HG02884 (cell line): ENCODE results near the gene KPNB1.

Experiments
- ATAC-seq: cut with Tn5 transposase; IDR thresholded peaks from one replicate; pipeline ENCODE4 v1.9.1; 2021; ENCODE audit warnings: mild to moderate bottlenecking, moderate library complexity; ENCODE audit not compliant: unreplicated experiment

KPNB1 gene

DNA sequence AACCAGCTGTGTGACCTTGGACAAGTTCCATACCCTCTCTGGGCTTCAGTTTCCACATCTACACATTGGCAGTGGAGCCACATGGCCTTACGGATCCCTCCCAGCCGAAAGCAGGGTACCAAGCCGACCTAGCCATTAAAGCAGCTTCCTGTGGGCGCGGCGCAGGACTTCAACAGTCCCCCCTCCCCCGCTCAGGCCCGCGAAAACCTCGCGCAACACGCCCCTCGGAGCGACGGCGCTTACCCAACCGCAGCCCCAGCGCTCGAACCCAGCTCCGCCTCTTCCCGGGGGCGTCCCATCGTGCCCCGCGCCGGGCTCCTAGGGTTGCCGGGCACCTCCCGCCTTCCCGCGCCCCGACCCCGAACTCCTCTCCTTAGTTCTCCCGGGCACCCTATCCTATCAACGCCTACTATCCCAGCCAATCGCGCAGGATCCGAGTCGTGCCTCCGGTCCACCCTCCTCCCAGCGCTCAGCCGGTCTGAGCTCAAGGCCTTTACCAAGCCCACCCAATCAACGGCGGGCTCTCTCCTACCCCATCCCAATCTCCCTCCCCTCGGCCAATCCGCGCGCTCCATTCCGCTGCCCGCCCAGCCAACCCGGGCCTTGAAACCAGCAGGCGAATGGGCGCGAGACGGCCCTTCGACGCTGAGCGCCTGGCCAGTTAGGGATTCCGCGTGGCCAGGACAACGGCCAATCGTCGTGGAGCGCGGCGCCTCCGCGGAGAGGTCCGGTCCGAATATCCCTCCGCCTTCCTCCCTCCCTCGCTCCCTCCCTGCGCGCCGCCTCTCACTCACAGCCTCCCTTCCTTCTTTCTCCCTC lies at the start of gene KPNB1:
Gene KPNB1, plus strand, starts transcription at position 767 of the 819 bp plus-strand sequence. CDS start 326 bp downstream, outside the sequence.
- ATAC-seq: peak; percentile 74

DNA sequence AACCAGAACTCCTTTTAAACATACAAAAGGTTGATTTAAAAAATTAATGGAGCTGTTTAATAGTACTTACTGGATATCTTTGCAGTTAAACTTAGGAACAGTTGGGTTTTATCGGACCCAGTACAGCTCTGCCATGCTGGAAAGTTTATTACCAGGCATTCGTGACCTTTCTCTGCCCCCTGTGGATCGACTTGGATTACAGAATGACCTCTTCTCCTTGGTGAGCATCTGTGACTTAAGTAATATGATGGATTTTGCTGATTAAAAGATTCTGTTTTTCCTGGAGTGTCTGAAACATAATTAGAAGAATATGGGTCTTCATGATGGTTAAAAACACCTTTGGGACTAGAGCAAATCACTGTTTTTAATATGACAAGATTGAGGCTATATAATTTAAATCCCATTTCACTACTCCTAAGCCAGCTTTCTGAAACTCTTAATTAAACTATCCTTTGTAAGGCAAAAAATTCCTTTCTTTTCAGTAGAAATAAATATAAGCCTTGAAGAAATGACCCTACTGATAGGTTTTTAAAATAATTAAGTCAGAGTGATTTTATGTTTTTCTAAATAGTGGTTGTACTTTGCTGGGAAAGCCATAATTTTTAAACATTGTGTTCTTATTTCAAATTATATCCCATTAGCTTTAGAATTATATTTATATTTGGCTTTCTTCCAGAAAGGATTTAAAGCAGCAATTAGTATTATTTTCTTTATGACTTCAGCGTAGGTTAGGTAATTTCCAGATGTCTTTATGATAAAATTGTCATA lies 45.7 kb upstream of the KPNB1 start:
- ATAC-seq: no peak

DNA sequence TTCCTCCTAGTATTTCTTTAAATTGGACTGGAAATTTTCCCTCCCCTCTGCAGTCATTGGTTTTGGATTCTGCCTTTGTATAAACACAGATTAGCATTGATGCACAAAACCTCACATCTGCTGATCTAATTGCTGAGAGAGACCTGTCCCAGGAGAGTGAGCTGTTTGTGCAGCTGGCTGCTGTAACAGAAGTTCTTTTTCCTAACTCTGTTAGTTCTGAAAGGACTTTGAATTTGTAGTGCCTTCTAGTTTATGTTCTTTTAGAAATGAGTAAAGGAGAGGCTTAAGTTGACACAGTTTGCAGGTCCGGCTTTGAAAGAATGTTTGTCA lies 45.2 kb upstream of the KPNB1 start:
- no peak for ATAC-seq

DNA sequence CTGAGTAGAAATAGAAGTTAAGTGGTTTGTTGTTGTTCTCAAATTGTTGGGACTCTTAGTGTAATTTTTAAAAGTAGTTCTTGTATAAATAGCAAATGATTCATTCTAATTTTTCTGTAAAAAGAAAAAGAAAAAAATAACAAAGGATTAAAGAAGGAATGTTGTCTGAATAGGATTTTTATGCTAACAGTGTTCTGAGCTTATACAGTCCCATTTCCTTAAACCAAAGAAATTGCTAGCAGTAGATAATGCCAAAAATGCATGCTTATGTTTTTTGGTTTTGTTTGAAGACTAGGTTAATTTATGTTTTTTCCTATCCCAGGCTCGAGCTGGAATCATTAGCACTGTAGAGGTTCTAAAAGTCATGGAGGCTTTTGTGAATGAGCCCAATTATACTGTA lies 44.7 kb upstream of the KPNB1 start:
- ATAC-seq: no peak

DNA sequence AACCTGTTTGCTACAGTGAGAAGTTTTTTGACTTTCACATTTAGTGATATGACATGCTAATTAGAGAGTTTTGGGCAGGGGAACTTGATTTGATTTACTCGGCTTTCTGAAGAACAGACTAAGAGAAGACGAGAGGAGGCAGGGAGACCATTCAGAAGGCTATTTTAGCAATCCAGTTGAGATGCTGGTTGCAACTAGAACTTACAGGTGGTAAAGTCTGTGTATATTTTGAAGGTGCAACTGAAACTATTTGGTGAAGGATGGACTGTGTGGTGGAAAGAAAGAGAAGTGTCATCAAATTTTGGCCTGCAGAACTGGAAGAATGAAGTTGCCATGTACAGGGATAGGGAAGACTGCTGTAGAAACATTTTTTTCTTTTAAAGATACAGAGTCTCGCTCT lies 42.2 kb upstream of the KPNB1 start:
- ATAC-seq: no peak

DNA sequence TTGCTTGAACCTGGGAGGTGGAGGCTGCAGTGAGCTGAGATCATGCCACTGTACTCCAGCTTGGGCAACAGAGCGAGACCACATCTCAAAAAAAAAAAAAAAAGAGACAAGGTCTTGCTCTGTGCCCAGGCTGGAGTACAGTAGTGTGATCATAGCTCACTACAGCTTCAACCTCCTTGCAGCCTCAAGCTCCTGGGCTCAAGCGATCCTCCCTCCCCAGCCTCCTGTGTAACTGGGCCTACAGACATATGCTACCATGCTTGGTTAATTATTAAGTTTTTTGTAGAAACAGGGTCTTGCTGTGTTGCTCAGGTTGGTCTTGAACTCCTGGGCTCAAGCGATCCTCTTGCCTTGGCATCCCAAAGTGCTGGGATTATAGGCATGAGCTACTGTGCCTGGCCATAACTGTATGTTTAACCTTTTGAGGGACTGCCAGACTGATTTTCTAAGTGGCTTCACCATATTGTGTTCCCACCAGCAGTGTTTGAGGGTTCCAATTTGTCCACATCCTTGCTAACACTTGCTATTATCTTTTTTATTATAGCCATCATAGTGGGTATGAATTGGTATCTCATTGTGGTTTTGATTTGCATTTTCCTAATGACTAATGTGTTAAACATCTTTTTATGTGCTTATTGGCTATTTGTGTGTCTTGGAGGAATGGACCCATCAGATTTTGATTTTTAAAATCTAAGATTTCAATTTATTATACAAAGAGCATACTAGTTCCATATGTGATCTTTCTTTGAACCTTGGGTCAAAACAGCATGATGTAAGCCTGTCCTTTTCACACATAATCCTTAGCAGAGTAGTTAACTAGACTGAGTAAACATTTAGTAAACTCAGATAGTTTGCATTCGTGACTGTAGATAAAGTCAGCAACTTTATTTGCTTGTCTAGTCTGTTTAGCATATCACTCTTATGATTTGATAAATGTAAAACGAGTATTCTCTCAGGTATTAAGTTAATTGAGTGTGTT lies 38.1 kb upstream of the KPNB1 start:
- ATAC-seq: no peak

DNA sequence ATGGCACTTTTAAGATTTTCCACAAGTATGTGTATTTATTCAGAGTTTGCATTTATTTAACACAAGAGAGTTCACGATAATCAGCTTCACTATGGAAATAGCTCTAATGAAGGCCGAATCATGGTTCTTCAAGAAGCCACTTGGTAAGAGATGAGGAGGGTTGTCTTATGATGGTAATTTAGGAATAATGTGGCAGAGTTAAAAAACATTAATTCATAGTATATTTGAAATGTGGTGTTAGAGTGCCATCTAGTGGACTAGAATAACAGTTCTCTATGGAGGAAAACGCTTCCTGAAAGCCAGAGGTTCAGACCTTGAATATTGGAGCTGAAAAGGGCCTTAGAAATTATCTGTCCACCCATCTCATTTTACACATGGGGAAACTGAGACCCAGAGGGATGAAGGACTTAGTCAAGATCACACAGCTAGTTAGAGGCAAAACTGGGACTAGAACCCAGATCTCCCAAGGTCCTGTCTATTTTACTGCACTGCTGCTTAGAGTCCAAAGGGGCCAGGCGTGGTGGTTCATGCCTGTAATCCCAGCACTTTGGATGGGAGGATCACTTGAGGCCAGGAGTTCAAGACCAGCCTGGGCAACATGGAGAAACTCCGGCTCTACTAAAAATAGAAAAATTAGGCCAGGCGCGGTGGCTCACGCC lies 33.8 kb upstream of the KPNB1 start:
- ATAC-seq: no peak

DNA sequence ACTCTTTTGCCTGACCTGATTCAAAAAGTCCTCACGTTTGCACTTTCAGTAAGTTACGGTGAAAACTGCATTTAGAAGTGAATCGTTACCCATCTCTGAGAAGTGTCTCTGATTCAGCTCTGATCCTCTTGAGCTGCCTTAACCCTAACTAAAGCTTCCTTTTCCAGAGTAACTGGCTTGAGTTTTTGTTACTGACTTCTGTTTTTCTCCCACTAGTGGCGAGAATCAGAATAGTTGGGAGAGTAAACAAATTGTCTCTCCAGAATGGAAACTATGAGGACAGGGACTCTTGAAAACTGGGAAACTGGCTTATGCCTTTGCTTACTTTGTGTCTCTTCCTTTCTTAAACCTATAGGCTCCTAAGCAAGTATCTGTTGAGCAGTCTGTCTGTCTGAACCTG lies 31.3 kb upstream of the KPNB1 start:
- no peak for ATAC-seq

DNA sequence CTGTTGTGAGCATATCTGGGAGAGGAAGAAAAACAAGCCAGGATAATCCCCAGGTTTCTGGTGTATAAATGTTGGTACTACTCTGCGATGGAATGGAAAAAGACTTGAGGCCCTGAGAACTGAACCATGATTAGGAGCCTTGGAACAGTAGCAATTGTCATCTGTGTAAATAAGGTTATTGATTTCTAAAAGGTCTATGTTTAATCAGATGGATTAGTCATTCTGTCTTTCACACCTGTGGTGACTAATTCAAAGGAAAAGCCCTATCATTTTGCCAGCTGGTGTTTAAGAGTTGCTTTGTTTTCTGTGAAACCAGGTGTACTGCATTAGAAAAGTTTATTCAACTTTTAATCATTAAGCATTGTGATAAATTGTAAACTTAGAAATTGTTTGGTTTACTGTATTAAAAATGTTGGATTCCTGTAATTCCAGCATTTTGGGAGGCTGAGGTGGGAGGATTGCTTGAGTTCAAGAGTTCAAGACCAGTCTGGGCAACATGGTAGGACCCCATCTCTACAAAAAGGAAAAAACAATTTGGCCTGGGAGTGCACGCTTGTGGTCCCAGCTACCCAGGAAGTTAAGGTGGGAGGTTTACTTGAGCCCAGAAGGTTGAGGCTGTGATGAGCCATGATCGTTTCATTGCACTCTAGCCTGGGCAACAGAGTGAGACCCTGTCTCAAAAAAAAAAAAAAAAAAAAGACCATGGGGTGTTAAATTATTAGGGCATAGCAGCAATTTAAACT lies 29.0 kb upstream of the KPNB1 start:
- ATAC-seq: no peak

DNA sequence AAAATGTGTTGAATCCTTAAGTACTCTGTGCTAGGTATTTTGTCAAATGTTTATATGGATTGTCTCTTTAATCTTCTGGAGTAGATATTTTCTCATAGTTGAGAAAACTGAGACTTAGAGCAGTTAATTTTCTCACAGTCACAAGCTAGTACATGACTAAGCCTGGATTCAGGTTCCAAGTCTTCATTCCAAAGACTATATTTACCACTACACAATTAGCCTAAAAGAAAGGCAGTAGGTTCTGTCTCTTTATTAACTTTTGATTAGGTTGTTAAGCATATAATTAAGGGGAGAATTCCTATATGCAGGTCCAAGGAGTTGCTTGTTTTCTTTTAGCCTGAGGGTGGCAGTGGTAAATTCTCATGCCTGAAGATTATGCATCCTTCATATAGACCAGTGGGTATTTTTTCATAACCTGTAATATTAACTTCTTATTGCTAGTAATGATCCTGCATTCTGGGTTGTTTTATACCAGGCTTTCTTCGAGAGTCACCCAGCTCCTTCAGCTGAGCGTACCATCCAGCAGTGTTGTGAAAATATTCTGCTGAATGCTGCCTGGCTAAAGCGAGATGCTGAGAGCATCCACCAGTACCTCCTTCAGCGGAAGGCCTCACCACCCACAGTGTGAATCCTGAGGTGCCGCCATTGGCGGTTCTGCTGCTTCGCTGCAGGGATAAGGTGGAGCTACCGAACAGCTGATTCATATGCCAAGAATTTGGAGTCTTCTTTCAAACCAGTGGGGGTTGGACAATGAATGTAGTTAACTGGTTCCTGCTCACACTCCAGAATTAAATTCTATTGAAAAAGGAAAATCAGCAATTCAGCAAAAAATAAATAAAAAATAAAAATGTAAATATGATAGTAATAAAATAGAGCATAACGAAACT lies 28.2 kb upstream of the KPNB1 start:
- no peak for ATAC-seq

DNA sequence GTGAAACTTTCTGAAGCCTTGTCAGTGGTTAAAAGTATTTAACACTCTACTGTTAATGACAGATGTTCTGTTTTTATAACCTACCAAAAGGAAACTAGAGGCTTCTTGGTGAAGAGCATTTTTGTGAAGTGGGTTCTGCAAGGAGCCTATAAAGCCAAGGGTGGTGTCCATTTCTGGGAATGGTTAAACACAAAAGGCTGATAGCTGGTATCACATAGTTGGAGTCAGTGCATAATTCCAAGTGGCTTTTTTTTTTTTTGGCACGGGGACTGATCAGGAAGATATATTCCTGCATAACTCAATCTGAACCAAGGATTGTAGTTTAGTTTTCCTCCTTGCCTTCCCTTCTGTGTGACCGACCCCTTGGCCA lies 27.6 kb upstream of the KPNB1 start:
- no peak for ATAC-seq

DNA sequence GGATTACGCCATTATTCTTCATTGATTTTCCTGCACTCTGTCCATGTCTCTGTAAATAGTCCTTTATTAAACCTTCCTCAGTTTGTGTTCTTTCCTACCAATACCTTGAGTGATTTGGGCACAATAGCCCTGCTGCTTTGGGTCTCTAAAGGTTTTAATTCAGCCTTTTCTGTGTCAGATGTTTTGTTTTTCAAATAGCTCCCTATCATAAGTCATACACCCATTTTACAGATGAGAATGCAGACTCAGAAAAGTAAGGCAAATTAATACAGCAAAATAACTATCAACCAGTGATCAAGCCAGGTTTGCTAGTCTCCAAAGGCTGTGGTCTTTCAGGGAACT lies 25.0 kb upstream of the KPNB1 start:
- ATAC-seq: no peak

DNA sequence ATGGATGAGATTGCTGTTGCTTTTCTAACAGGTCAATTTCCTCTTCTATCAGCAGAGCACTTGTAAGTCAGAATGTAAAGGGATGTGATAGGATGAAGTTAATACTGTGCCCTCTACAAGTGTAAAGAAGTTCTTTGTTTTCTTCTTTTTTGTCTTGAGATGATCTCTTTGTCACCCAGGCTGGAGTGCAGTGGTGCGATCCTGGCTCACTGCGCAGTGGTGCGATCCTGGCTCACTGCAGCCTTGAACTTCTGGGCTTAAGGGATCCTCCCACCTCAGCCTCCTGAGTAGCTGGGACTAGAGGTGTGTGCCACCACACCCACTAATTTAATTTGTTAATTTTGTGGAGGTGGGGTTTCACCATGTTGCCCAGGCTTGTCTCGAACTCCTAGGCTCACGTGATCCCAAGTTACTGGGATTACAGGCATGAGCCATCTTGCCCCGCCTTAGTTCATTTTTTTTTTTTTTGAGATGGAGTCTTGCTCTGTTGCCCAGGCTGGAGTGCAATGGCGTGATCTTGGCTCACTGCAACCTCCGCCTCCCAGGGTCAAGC lies 21.6 kb upstream of the KPNB1 start:
- no peak for ATAC-seq

DNA sequence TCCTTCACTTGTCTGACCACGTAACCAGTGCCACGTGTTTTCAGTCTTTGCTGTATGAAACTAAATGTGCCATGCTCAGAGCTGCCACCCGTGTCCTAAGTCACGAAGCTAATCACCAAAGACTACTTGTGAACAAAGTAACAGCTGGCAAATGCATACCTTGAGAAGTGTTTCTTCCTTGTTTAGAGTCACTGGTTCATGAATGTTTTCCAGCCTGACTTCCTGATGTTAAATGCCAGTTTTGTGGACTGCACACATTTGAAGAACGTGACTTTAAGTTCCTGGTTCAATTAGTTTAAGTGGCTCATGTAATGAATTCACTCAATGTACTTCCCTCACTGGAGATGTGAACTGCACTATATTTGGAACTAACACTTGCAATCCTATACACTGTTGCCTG lies 19.9 kb upstream of the KPNB1 start:
- no peak for ATAC-seq

DNA sequence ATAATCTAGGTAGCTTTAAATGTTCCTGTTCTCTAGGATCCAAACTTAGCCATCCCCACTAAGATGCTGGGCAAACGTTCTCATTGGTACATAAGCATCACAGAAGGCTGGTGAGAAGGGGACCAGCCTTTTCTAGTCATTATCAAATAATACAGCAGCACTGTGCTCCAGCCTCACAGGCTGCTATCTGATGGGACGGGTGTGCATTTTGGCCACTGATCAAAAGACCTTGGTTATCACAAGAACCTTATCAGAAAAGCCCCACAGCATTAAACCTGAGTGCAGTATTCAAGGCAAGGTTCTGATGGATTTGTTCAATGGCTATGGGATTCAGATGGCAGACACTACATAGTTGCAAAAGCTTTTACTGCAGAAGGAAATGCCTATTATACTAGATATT lies 19.1 kb upstream of the KPNB1 start:
- no peak for ATAC-seq

DNA sequence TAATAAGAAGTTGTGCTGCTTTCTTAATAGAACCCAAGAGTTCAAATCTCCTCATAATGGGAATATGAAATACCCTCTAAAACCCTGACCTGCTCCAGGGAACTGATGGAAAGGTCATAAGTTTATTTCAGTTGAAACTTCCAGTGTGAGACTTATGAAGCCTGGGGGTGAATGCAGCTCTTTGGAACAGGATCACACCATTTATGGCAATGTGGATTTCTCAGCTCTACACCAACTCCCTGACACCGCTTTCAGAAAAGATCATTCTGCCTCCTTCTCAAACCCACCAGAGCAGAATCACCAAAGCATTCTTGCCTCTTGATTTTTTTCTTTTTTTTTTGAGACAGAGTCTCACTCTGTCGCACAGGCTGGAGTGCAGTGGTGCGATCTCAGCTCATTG lies 16.7 kb upstream of the KPNB1 start:
- ATAC-seq: no peak

DNA sequence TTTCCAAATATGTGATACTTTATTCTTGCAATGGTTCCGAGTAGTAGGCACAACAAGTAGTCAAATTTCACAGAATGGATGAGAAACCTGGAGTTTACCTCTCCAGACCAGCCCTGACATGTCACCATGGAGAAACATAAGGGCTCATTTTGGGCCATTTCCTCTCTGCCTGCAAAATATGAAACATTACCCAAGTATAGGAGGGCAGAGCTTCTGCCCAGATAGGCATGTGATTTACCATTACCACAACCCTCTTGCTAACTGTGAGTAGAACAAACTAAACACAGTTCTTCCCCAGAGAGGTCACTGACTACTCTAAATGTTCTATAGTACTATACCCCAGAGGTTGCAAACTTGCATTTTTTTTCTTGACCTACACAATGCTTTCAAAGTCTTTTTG lies 15.7 kb upstream of the KPNB1 start:
- no peak for ATAC-seq

DNA sequence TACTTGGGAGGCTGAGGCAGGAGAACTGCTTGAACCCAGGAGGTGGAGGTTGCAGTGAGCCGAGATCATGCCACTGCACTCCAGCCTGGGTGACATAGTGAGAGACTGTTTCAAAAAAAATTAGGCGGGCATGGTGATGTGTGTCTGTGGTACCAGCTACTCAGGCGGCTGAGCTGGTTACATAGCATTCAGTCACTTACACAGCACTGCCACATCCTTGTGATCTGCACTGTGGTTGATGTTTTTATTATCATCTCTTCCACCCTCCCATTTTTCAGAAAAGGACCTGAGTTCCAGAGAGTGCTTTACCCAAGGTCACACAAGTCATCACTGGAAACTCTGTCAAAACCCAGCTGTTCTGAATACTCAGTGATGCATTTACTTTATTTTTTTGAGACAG lies 14.8 kb upstream of the KPNB1 start:
- ATAC-seq: no peak

DNA sequence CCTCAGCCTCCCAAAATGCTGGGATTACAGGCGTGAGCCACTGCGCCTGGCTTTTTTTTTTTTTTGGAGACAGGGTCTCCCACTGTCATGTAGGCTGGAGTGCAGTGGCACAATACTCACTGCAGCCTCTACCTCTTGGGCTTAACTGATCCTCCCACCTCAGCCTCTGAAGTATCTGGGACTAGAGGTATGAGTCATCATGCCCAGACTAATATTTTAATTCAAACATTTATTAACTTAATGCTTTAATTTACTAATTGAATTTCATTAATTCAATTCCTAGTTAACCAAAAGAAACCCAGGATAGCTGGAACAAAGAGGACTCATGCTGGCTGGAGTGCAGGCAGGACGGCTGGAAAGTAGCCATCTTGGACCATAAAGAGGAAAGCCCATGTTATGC lies 14.0 kb upstream of the KPNB1 start:
- no peak for ATAC-seq
